IMR-90 (cell line): ENCODE data around the gene STMN1. TPM values are rescaled to one million over a fixed set of nuclear protein-coding genes. Genes with fewer than 3 reads are reported as not detected.

ENCODE experiments used
- ATAC-seq: fragments of 200-7000 bp; cut with Tn5 transposase; 2 replicates; pipeline ENCODE4 v1.9.1; 2020; ENCODE audit warnings: low read depth, mild to moderate bottlenecking, moderate library complexity
- BruUV-seq: library from RNA; stranded (reverse); fragments of 400-500 nt; replicated peaks from 2 replicates; lab custom pipeline; 2021; lab: Mats Ljungman, UMichigan
- CTCF ChIA-PET: fragments of 300-600 bp; formaldehyde crosslinking; extraction: SDS; loops from one replicate; lab custom pipeline; 2021; ENCODE audit warnings: antibody characterized with exemption; lab: Yijun Ruan, JAX
- POLR2A ChIA-PET: fragments of 300-600 bp; sonication (Branson Sonifier 250); formaldehyde crosslinking; loops from one replicate; lab custom pipeline; 2022; ENCODE audit warnings: antibody characterized with exemption; ENCODE audit not compliant: unreplicated experiment; lab: Charles Lee
- DNase-seq: peaks from one replicate; pipeline ENCODE4 v3.0.0; 2013
- H2AFZ ChIP-seq: replicated peaks from 2 replicates; pipeline ENCODE3; 2013; ENCODE audit warnings: low read length, mild to moderate bottlenecking; ENCODE audit not compliant: poor library complexity
- H2AK5ac ChIP-seq: 2 replicates; pipeline ENCODE4 v1.6.1; 2013; ENCODE audit warnings: low read depth, low read length, inconsistent platforms
- H2AK9ac ChIP-seq: replicated peaks from 2 replicates; pipeline ENCODE3; 2013; ENCODE audit warnings: mild to moderate bottlenecking, low read depth, low read length, moderate library complexity; ENCODE audit not compliant: poor library complexity
- H2BK120ac ChIP-seq: 2 replicates; pipeline ENCODE4 v1.6.1; 2013; ENCODE audit warnings: low read depth, low read length, inconsistent platforms
- H2BK15ac ChIP-seq: 3 replicates; pipeline ENCODE4 v1.6.1; 2013; ENCODE audit warnings: low read depth, low read length, inconsistent platforms
- H2BK20ac ChIP-seq: 2 replicates; pipeline ENCODE4 v1.6.1; 2013; ENCODE audit warnings: low read depth, mild to moderate bottlenecking, inconsistent platforms, low read length, moderate library complexity
- H2BK5ac ChIP-seq: 2 replicates; pipeline ENCODE4 v1.6.1; 2013; ENCODE audit warnings: mild to moderate bottlenecking, low read depth, low read length, inconsistent platforms; ENCODE audit not compliant: poor library complexity, severe bottlenecking
- H3K14ac ChIP-seq: replicated peaks from 2 replicates; pipeline ENCODE4 v1.6.1; 2013; ENCODE audit warnings: low read depth, low read length, inconsistent platforms
- H3K18ac ChIP-seq: 2 replicates; pipeline ENCODE4 v1.6.1; 2013; ENCODE audit warnings: low read depth, low read length, control low read depth
- H3K23ac ChIP-seq: 2 replicates; pipeline ENCODE4 v1.6.1; 2013; ENCODE audit warnings: low read depth, low read length, inconsistent platforms
- H3K27ac ChIP-seq: 2 replicates; pipeline ENCODE4 v1.5.1; 2013; ENCODE audit warnings: mild to moderate bottlenecking, control low read depth, low read length; ENCODE audit not compliant: insufficient read depth
- H3K27me3 ChIP-seq: 2 replicates; pipeline ENCODE4 v1.6.1; 2013; ENCODE audit warnings: low read length; ENCODE audit not compliant: control insufficient read depth, insufficient read depth
- H3K36me3 ChIP-seq: 2 replicates; pipeline ENCODE4 v1.6.1; 2013; ENCODE audit warnings: low read length, mixed read lengths; ENCODE audit not compliant: control insufficient read depth, insufficient read depth
- H3K4ac ChIP-seq: 2 replicates; pipeline ENCODE4 v1.6.1; 2013; ENCODE audit warnings: low read depth, low read length, inconsistent platforms
- H3K4me1 ChIP-seq: 2 replicates; pipeline ENCODE4 v1.6.1; 2013; ENCODE audit warnings: low read length, mixed read lengths; ENCODE audit not compliant: control insufficient read depth, insufficient read depth
- H3K4me2 ChIP-seq: 2 replicates; pipeline ENCODE4 v1.6.1; 2013; ENCODE audit warnings: low read depth, mild to moderate bottlenecking, control low read depth, low read length, moderate library complexity
- H3K4me3 ChIP-seq: 2 replicates; pipeline ENCODE4 v1.5.1; 2013; ENCODE audit warnings: low read depth, mild to moderate bottlenecking, control low read depth, low read length, moderate library complexity; ENCODE audit not compliant: insufficient read depth
- H3K56ac ChIP-seq: 2 replicates; pipeline ENCODE4 v1.6.1; 2013; ENCODE audit warnings: low read length, inconsistent platforms; ENCODE audit not compliant: insufficient read depth; ENCODE audit errors: extremely low read depth
- H3K79me1 ChIP-seq, 2 experiments: 2 replicates each; pipeline ENCODE4 v1.6.1; 2013; ENCODE audit warnings: low read length in 2 of 2, inconsistent platforms in 1 of 2, low read depth in 1 of 2
- H3K9ac ChIP-seq: 2 replicates; pipeline ENCODE4 v1.6.1; 2013; ENCODE audit warnings: low read depth, low read length, control low read depth
- H3K9me1 ChIP-seq: 2 replicates; pipeline ENCODE4 v1.6.1; 2013; ENCODE audit warnings: low read length, inconsistent platforms; ENCODE audit not compliant: insufficient read depth
- H3K9me3 ChIP-seq: 2 replicates; pipeline ENCODE4 v1.6.1; 2013; ENCODE audit warnings: low read length; ENCODE audit not compliant: control insufficient read depth, insufficient read depth
- H4K20me1 ChIP-seq: 2 replicates; pipeline ENCODE4 v1.6.1; 2013; ENCODE audit warnings: low read length, inconsistent platforms; ENCODE audit not compliant: insufficient read depth
- H4K5ac ChIP-seq: 2 replicates; pipeline ENCODE4 v1.6.1; 2013; ENCODE audit warnings: mild to moderate bottlenecking, low read depth, low read length, control low read depth
- H4K8ac ChIP-seq, 2 experiments: 2 replicates each; pipeline ENCODE4 v1.6.1; 2013; ENCODE audit warnings: low read depth in 2 of 2, low read length in 2 of 2, control low read depth in 1 of 2, inconsistent platforms in 1 of 2
- H4K91ac ChIP-seq: 2 replicates; pipeline ENCODE4 v1.6.1; 2013; ENCODE audit warnings: low read depth, low read length, inconsistent platforms; ENCODE audit not compliant: insufficient read depth
- BHLHE40 ChIP-seq: fragments of 150-350 bp; IDR thresholded peaks from 2 replicates; pipeline ENCODE4 v1.6.1; 2016; ENCODE audit warnings: mild to moderate bottlenecking, low read depth, low read length
- CEBPB ChIP-seq: IDR thresholded peaks from 2 replicates; pipeline ENCODE4 v1.6.1; 2012; ENCODE audit warnings: low read depth, low read length, improper control_type of control experiment
- CHD1 ChIP-seq: IDR thresholded peaks from 2 replicates; pipeline ENCODE4 v1.6.1; 2012; ENCODE audit warnings: low read depth, low read length, improper control_type of control experiment
- FOS ChIP-seq: fragments of 150-350 bp; IDR thresholded peaks from 2 replicates; pipeline ENCODE4 v1.6.1; 2016; ENCODE audit warnings: low read depth, low read length
- MAFK ChIP-seq: IDR thresholded peaks from 2 replicates; pipeline ENCODE4 v1.6.1; 2012; ENCODE audit warnings: low read depth, low read length, improper control_type of control experiment
- MAZ ChIP-seq: IDR thresholded peaks from 2 replicates; pipeline ENCODE4 v1.6.1; 2012; ENCODE audit warnings: low read depth, mild to moderate bottlenecking, low read length, improper control_type of control experiment, moderate library complexity, borderline replicate concordance
- MXI1 ChIP-seq: IDR thresholded peaks from 2 replicates; pipeline ENCODE4 v1.6.1; 2012; ENCODE audit warnings: low read depth, mild to moderate bottlenecking, low read length, moderate library complexity, borderline replicate concordance
- NFE2L2 ChIP-seq: fragments of 150-350 bp; IDR thresholded peaks from 2 replicates; pipeline ENCODE4 v1.6.1; 2016; ENCODE audit warnings: low read depth, mild to moderate bottlenecking, low read length
- POLR2A ChIP-seq: IDR thresholded peaks from 2 replicates; pipeline ENCODE4 v1.6.1; 2012; ENCODE audit warnings: mild to moderate bottlenecking, low read depth, low read length
- RAD21 ChIP-seq: IDR thresholded peaks from 2 replicates; pipeline ENCODE4 v1.6.1; 2012; ENCODE audit warnings: low read length, improper control_type of control experiment
- RCOR1 ChIP-seq: IDR thresholded peaks from 2 replicates; pipeline ENCODE4 v1.6.1; 2012; ENCODE audit warnings: mild to moderate bottlenecking, low read length, improper control_type of control experiment; ENCODE audit not compliant: insufficient replicate concordance
- RFX5 ChIP-seq: IDR thresholded peaks from 2 replicates; pipeline ENCODE4 v1.8.0; 2012; ENCODE audit warnings: low read depth, mild to moderate bottlenecking, low read length, moderate library complexity
- SMC3 ChIP-seq: fragments of 150-350 bp; IDR thresholded peaks from 2 replicates; pipeline ENCODE4 v1.6.1; 2016; ENCODE audit warnings: low read depth, mild to moderate bottlenecking, antibody characterized with exemption, low read length, moderate library complexity
- USF2 ChIP-seq: fragments of 150-350 bp; IDR thresholded peaks from 2 replicates; pipeline ENCODE4 v1.6.1; 2017; ENCODE audit warnings: mild to moderate bottlenecking, antibody characterized with exemption, low read length, low read depth
- WGBS, 2 experiments: methylation state at CpG; one replicate each; pipeline versions ENCODE4 v1.1.5 to v1.1.7; 2013; ENCODE audit warnings: missing lambda C conversion rate in 2 of 2; ENCODE audit not compliant: insufficient read length in 1 of 2; ENCODE audit errors: extremely low coverage in 2 of 2; 5-methylcytosine and 5-hydroxymethylcytosine counted together
- dilution Hi-C: fragments of 300-500 bp; cut with HindIII; formaldehyde crosslinking; loops from one replicate; pipeline ENCODE4 v1.14.3; 2018; ENCODE audit warnings: low sequenced_read_pairs; ENCODE audit not compliant: unreplicated experiment
- in situ Hi-C: fragments of 300-500 bp; cut with MboI; formaldehyde crosslinking; loops from 3 replicates; pipeline ENCODE4 v1.14.3; 2019; ENCODE audit warnings: low sequenced_read_pairs, inconsistent platforms, mixed read lengths
- intact Hi-C: fragments of 100-400 bp; cut with micrococcal nuclease; formaldehyde crosslinking; loops from 2 replicates; pipeline ENCODE4 v1.10.0; 2022
- polyA plus RNA-seq, 3 experiments: library from polyadenylated mRNA; depleted of rRNA; stranded (reverse); fragments of >200 nt; gene quantifications; 2 replicates each; pipeline ENCODE4 v1.2.3, GENCODE V29; 2012; ENCODE audit warnings: low replicate concordance in 1 of 3
- total RNA-seq: library from RNA; depleted of rRNA; stranded (reverse); fragments of >200 nt; gene quantifications from 2 replicates; pipeline ENCODE4 v1.2.3, GENCODE V29; 2012
- TF ChIP-seq, protein P1 (sequence below): conservative IDR thresholded peaks from 2 replicates; pipeline ENCODE4 v1.5.1; 2012; ENCODE audit warnings: mild to moderate bottlenecking, low read depth, low read length, improper control_type of control experiment
- TF ChIP-seq, protein P2 (sequence below): fragments of 150-350 bp; IDR thresholded peaks from 2 replicates; pipeline ENCODE4 v1.6.1; 2016; ENCODE audit warnings: low read depth, mild to moderate bottlenecking, low read length, moderate library complexity, borderline replicate concordance

Gene STMN1
- total and polyA plus RNA-seq, 2 of the 4 experiments (the other 2 are of a cell fraction), result 93.0 to 273 TPM

DNA sequence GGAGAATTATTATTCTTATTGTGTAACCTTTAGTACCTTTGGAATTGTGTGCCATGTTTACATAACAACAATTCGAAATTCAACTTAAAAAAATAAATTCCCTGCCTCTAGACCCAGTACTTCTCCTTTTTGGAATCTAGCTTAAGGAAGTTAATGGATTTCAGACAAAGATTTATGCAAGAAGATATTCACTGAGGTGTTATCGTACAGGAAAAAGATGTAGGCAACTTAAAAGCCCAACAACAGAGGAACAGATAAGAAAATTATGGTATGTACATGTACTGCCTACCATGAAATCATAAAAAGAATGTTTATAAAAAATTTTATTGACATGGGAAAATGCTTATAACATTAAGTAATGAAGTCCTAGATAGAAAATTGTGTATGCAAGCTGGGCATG lies 18.2 kb upstream of the STMN1 start:
- ATAC-seq (no peak), DNase-seq (no peak)
- Histone ChIP-seq H4K91ac (no peak overlapping the region), H3K14ac (no peak overlapping the region), H3K56ac (no peak overlapping the region), H2BK5ac (no peak overlapping the region), H4K5ac (no peak overlapping the region), H3K23ac (no peak overlapping the region), H2BK120ac (no peak overlapping the region), H2BK20ac (no peak overlapping the region), H2BK15ac (no peak overlapping the region), H3K9me1 (no peaks in the 10 kb centered on the region; the same call in 1 of the 2 replicates), H3K4ac (no peak overlapping the region), H4K8ac (no peak overlapping the region), H3K79me1 (no peaks in the 10 kb centered on the region), H2AK9ac (no peak overlapping the region), H3K27me3 (peaks cover 24% of the 10 kb centered on the region), H2AFZ (no peak overlapping the region), H3K9me3 (no peaks in the 10 kb centered on the region), H3K18ac (no peak overlapping the region), H3K4me3 (no peak overlapping the region), H3K27ac (no peak overlapping the region), H4K20me1 (no peaks in the 10 kb centered on the region), H3K9ac (no peak overlapping the region), H3K36me3 (no peaks in the 10 kb centered on the region), H2AK5ac (no peak overlapping the region), H3K4me1 (peaks cover 7% of the 10 kb centered on the region; the same call in 1 of the 2 replicates), H3K4me2 (no peak overlapping the region)
- no peak for TF ChIP-seq SMC3
- no peak for TF ChIP-seq USF2
- no peak for TF ChIP-seq MAZ
- TF ChIP-seq, protein P1, sequence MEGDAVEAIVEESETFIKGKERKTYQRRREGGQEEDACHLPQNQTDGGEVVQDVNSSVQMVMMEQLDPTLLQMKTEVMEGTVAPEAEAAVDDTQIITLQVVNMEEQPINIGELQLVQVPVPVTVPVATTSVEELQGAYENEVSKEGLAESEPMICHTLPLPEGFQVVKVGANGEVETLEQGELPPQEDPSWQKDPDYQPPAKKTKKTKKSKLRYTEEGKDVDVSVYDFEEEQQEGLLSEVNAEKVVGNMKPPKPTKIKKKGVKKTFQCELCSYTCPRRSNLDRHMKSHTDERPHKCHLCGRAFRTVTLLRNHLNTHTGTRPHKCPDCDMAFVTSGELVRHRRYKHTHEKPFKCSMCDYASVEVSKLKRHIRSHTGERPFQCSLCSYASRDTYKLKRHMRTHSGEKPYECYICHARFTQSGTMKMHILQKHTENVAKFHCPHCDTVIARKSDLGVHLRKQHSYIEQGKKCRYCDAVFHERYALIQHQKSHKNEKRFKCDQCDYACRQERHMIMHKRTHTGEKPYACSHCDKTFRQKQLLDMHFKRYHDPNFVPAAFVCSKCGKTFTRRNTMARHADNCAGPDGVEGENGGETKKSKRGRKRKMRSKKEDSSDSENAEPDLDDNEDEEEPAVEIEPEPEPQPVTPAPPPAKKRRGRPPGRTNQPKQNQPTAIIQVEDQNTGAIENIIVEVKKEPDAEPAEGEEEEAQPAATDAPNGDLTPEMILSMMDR, result no peak
- TF ChIP-seq CEBPB, result no peak
- no peak for TF ChIP-seq FOS
- TF ChIP-seq RCOR1, result no peak
- TF ChIP-seq BHLHE40, result no peak
- TF ChIP-seq CHD1, result no peak
- TF ChIP-seq, protein P2, sequence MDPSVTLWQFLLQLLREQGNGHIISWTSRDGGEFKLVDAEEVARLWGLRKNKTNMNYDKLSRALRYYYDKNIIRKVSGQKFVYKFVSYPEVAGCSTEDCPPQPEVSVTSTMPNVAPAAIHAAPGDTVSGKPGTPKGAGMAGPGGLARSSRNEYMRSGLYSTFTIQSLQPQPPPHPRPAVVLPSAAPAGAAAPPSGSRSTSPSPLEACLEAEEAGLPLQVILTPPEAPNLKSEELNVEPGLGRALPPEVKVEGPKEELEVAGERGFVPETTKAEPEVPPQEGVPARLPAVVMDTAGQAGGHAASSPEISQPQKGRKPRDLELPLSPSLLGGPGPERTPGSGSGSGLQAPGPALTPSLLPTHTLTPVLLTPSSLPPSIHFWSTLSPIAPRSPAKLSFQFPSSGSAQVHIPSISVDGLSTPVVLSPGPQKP, result no peak
- no peak for TF ChIP-seq MAFK
- TF ChIP-seq POLR2A, result no peak
- TF ChIP-seq MXI1, result no peak
- no peak for TF ChIP-seq NFE2L2
- TF ChIP-seq RFX5, result no peak
- no peak for TF ChIP-seq RAD21
- no TSS peak for BruUV-seq
- intact Hi-C loops (no loop called here), dilution Hi-C loops (no loop called here), in situ Hi-C loops (no loop called here)
- no CpG with 5 or more reads among the region's 2 CpGs for WGBS, 2 experiments
- ChIA-PET CTCF (interaction anchor here (0.8 to 1.6 kb wide), 2 partner anchors 9 to 29 kb away, joined by 3 to 7 read pairs; no protein-coding TSS in a partner anchor), POLR2A (no interaction called here)
